Measurements from ENCODE around the gene BEGAIN. TPM values are rescaled to one million over a fixed set of nuclear protein-coding genes. Genes with fewer than 3 reads are reported as not detected.

The BEGAIN gene
- total RNA-seq, 4 donors from 2014 or later, result 0.47 to 1.5 (median 0.53) TPM; not detected in 1

DNA sequence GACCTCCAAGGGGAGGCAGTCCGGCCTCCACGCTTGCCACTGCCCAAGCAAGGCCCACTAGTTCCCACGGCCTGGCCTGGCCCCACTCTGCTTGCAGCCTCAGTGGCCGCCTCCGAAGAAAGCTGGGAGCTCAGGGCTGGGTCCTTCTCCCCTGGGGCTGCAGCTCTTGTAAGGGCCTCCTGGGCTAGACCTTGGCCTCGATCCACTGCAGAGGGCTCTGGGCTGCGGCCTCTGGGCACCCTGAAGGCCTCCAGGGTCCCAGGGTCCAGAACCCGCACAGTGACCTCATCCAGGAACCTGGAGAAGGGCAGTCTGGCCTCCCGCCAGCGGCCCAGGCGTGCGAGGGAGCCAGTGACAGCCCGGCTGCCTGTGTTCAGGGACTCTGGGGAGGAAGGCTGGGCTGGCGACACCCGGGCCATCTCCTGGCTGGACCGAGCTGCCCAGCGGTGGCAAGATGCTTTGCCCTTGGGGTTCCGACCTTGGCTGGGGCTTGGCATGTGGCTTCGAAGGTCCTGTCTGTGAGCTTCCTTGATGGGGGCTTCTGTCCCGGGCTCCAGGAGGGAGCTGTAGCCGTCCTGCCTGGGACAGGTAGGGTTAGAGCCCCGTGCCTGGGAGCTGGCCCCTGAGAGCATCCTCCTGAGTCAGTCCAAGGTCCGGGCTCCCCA lies 9.8 kb downstream of the BEGAIN start:
- H3K36me3 ChIP-seq, result no peaks in the 10 kb centered on the region
- H3K4me3 ChIP-seq, result no peak overlapping the region
- TF ChIP-seq CTCF (IDR thresholded peaks at IDR 0.05), result no peak
- no peak for TF ChIP-seq POLR2A (IDR thresholded peaks at IDR 0.05)
- intact Hi-C loops (cut with DNase I), result no loop called here
- no peaks in the 10 kb centered on the region for H3K4me1 ChIP-seq
- DNase-seq, result no peak
- peaks cover 0 to 18% (median 0%) of the 10 kb centered on the region in 4 donors for H3K27me3 ChIP-seq
- H3K27ac ChIP-seq, result no peak overlapping the region
- 94% methylated on average over 3 of the region's 23 CpGs; no CpG with 5 or more reads in 1 of the 2 donors for WGBS, 2 donors
- no peaks in the 10 kb centered on the region for H3K9me3 ChIP-seq

- 75 to 85% methylated on average over 11 to 15 of the region's 26 CpGs for WGBS, 2 donors
- intact Hi-C loops (cut with DNase I), result no loop called here
- TF ChIP-seq POLR2A (IDR thresholded peaks at IDR 0.05) (no peak), CTCF (IDR thresholded peaks at IDR 0.05) (no peak)
- no peaks in the 10 kb centered on the region for H3K4me1 ChIP-seq
- no peak for DNase-seq
- H3K9me3 ChIP-seq, result no peaks in the 10 kb centered on the region
- no peak overlapping the region for H3K4me3 ChIP-seq
- peaks cover 0 to 28% (median 0%) of the 10 kb centered on the region in 4 donors for H3K27me3 ChIP-seq
- no peaks in the 10 kb centered on the region for H3K36me3 ChIP-seq
- H3K27ac ChIP-seq, result no peak overlapping the region
Measured at GRCh38 chr14:100576091-100577085, 10.8 kb downstream of the BEGAIN start.

GRCh38 chr14:100575266-100575995 lies 11.8 kb downstream of the BEGAIN start:
- H3K4me1 ChIP-seq, result no peaks in the 10 kb centered on the region
- intact Hi-C loops (cut with DNase I), result no loop called here
- H3K36me3 ChIP-seq, result no peaks in the 10 kb centered on the region
- TF ChIP-seq CTCF (IDR thresholded peaks at IDR 0.05), result no peak
- TF ChIP-seq POLR2A (IDR thresholded peaks at IDR 0.05), result no peak
- no peak for DNase-seq
- H3K27ac ChIP-seq, result no peak overlapping the region
- no peak overlapping the region for H3K4me3 ChIP-seq
- H3K9me3 ChIP-seq, result no peaks in the 10 kb centered on the region
- WGBS, 2 donors, result 80 to 83% methylated on average over 2 to 4 of the region's 11 CpGs
- peaks cover 0 to 38% (median 0%) of the 10 kb centered on the region in 4 donors for H3K27me3 ChIP-seq

DNA sequence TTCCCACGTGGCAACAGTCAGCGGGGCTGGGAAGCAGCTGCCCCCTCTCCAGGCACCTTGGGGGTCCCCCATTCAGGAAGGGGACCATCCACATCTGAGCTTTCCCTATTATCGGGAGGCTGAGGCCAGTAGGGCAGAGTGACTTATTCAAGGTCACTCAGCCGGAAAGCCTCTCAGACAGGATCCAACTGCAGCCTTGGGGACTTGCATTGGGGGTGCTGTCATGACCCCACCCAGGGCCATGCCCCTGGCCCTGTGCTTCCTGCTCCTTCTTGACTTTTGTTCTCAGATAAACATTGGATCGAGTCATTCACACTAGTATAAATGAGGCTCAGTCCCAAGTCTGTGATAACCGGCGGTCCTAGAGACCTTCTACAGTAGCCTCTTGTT lies 12.6 kb downstream of the BEGAIN start:
- 53 to 81% methylated on average over 4 to 5 of the region's 7 CpGs for WGBS, 2 donors
- Histone ChIP-seq H3K4me3 (no peak overlapping the region), H3K4me1 (no peaks in the 10 kb centered on the region), H3K9me3 (no peaks in the 10 kb centered on the region), H3K27me3 (peaks cover 0 to 46% (median 3%) of the 10 kb centered on the region in 4 donors), H3K36me3 (no peaks in the 10 kb centered on the region), H3K27ac (no peak overlapping the region)
- intact Hi-C loops (cut with DNase I), result no loop called here
- no peak for DNase-seq
- no peak for TF ChIP-seq CTCF (IDR thresholded peaks at IDR 0.05)
- TF ChIP-seq POLR2A (IDR thresholded peaks at IDR 0.05), result no peak

Data from esophagus squamous epithelium (tissue), 5 donors.